GM12878 (cell line): ENCODE measurements around the gene NAV2. TPM values are rescaled to one million over a fixed set of nuclear protein-coding genes. Genes with fewer than 3 reads are reported as not detected.

Source experiments
- E2F4 ChIP-seq: IDR thresholded peaks from 2 replicates; pipeline ENCODE4 v1.6.1; 2012; ENCODE audit warnings: low read depth, low read length, improper control_type of control experiment
- E4F1 ChIP-seq: fragments of 450-650 bp; IDR thresholded peaks from 2 replicates; pipeline ENCODE4 v1.6.1; 2018; ENCODE audit warnings: borderline replicate concordance, mild to moderate bottlenecking; ENCODE audit not compliant: partially characterized antibody
- HCFC1 ChIP-seq: fragments of 150-350 bp; IDR thresholded peaks from 2 replicates; pipeline ENCODE4 v1.6.1; 2014; ENCODE audit warnings: low read length
- RAD21 ChIP-seq: IDR thresholded peaks from 2 replicates; pipeline ENCODE4 v1.6.1; 2011; ENCODE audit warnings: mild to moderate bottlenecking, low read depth, low read length, moderate library complexity; ENCODE audit not compliant: insufficient read depth
- RELB ChIP-seq: fragments of 450-650 bp; IDR thresholded peaks from 2 replicates; pipeline ENCODE4 v1.6.1; 2017; ENCODE audit warnings: low read depth, mild to moderate bottlenecking, moderate library complexity
- RUNX3 ChIP-seq: IDR thresholded peaks from 2 replicates; pipeline ENCODE4 v1.6.1; 2012; ENCODE audit warnings: low read length, inconsistent platforms
- SP1 ChIP-seq: IDR thresholded peaks from one replicate; pipeline ENCODE4 v1.6.1; 2011; ENCODE audit warnings: low read depth, low read length
- ZNF687 ChIP-seq: fragments of 450-650 bp; IDR thresholded peaks from 2 replicates; pipeline ENCODE4 v1.6.1; 2017; ENCODE audit warnings: mild to moderate bottlenecking, moderate library complexity
- polyA plus RNA-seq, 11 experiments: library from polyadenylated mRNA; depleted of rRNA in 4 of 11; unstranded in 6 of 11; stranded (reverse) in 5 of 11; fragments of >200 nt; fragmentation: Nextera tagmentation in 4 of 11; fragmentation: Illumina TruSeq in 1 of 11; extraction: Ambion mirVana in 4 of 11; extraction: Trizol in 1 of 11; gene quantifications; 1 replicate in 1 of 11; 2 replicates in 10 of 11; pipeline versions ENCODE4 v1.2.1 to v1.2.3, GENCODE V29; 2011 to 2016; ENCODE audit warnings: inconsistent platforms in 2 of 11, missing spikeins in 2 of 11, low read depth in 1 of 11
- total RNA-seq, 4 experiments: library from RNA; depleted of rRNA in 3 of 4; stranded (reverse); fragments of >200 nt in 3 of 4; fragmentation: Illumina TruSeq in 1 of 4; extraction: Trizol in 1 of 4; gene quantifications; 2 replicates each; pipeline versions ENCODE4 v1.2.1 to v1.2.3, GENCODE V29; 2013 to 2021

NAV2 gene
- total and polyA plus RNA-seq, 10 of the 15 experiments (the other 5 are each of a cell fraction or from before 2014, with no cell fraction given) = 0.35 to 6.1 (median 1.1) TPM

DNA sequence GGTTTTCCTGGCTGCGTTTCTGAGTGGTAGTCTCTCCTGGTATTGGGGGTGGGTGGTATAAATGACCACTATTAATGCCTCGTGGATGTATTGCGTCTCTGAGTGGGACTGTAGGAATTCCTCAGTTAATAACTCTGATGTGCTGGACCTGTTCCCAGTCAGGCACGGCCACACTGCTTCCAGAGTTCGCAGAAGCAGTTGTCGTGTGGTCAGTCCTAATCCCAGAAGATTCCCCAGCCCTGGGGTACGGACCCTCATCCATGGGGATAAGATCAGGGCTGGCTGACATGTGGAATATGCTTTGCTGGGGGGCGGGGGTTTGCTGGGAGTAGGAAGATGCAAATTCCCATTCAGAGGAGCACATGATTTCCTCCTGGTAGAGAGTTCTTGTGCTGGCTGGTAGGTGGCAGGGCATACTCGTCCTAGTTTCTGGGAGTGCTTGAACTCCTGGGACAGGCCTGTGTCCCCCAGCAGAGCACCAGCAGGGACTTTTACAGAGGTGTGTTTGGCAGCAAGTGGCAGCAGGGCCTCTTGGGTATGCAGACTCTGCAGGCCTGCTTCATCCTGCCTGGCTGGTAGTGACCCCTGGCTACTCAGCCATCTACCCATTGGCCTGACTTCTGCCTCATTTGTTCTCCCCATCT, 157.4 kb downstream of the NAV2 start (continued):
- TF ChIP-seq ZNF687 = no peak
- no peak for TF ChIP-seq RUNX3
- no peak for TF ChIP-seq HCFC1
- no peak for TF ChIP-seq SP1
- TF ChIP-seq RELB = no peak
- no peak for TF ChIP-seq E4F1
- no peak for TF ChIP-seq RAD21
- no peak for TF ChIP-seq E2F4
